Measurements from ENCODE around the gene XDH.

The XDH gene

GRCh38 chr2:31414601-31415241 is at the start of gene XDH:
Gene XDH, minus strand, starts transcription at chr2:31414742. Its CDS starts 76 bp downstream, at chr2:31414666.
- no peak for DNase-seq (ENCODE audit: low read depth)

DNA sequence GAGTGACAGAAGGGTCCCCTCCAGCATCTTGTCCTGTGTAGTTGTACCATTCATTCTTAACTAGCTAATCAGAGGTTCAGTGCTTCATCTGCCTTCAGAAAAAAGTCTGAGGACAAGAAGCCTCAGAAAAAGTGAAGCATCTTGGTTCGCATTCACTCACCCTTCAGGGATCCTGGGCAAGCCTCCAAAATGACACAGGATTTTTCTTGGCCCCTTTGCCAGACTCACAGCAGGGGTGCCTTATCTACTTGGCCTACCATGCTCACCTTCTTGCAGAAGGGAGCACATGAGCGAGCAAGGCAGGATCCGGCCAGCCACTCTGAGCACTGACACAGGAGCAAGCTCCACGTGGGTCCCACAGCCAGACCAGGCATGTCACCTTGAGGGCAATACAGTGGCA is 43.1 kb upstream of the XDH start:
- DNase-seq (ENCODE audit: low read depth), result no peak

DNA sequence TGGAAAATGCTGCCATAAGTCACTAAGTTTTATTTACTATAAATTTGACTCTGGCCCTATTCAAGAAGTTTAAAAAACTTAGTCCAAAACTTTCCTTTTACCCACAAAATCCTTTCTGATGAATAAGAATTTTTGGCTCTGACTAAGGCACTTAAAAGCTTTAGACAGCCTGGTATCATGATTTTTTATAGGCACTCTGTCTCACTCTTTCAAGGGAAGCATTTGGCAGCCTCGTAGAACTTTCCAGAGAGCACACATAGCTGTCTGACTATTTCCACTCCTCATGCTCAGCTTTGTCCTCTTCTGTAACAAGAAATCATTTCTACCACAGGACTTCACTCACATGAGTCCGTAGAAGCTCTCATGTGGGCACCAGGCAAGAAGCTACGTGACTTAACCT is 32.3 kb upstream of the XDH start:
- DNase-seq (ENCODE audit: low read depth), result no peak

DNA sequence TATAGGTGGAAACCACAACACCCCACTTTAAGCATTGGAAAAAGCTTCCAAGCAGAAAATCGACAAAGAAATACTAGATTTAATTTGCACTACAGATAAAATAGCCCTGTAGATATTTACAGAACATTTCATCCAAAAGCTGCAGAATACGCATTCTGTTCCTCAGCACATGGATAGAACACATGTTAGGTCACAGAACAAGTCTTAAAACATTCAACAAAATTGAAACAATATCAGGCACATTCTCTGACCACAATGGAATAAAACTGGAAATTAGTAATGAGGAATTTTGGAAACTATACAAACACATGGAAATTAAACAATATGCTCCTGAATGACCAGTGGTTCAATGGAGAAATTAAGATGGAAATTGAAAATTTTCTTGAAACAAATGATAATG is 27.8 kb upstream of the XDH start:
- no peak for DNase-seq (ENCODE audit: low read depth)

GRCh38 chr2:31440764-31441163 is 26.2 kb upstream of the XDH start:
- DNase-seq (ENCODE audit: low read depth), result no peak

DNA sequence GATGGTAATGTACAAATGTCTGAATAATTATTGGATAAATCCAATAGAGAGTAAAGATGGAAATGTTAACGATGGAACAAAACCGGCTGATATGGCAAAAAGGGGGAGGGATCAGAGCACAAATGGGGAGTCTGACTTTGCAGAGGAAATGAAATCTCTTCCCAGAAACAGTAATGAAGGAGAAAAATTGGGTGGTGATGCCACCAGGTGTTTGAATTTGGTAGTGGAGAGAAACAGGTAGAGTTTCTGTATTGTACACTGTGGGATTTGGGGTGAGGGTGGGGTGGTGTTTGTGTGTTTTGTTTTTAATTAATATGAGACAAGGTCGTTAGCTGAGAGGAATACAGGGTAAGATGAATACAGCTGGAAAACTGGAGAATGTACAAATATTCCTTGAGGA is 20.4 kb upstream of the XDH start:
- no peak for DNase-seq (ENCODE audit: low read depth)

- no peak for DNase-seq (ENCODE audit: low read depth)
Observed at GRCh38 chr2:31433541-31433940, 19.0 kb upstream of the XDH start.

GRCh38 chr2:31430439-31431165 is 16.1 kb upstream of the XDH start:
- DNase-seq (ENCODE audit: low read depth), result no peak

GRCh38 chr2:31429759-31430438 is 15.4 kb upstream of the XDH start:
- DNase-seq (ENCODE audit: low read depth), result peak; percentile 17

DNA sequence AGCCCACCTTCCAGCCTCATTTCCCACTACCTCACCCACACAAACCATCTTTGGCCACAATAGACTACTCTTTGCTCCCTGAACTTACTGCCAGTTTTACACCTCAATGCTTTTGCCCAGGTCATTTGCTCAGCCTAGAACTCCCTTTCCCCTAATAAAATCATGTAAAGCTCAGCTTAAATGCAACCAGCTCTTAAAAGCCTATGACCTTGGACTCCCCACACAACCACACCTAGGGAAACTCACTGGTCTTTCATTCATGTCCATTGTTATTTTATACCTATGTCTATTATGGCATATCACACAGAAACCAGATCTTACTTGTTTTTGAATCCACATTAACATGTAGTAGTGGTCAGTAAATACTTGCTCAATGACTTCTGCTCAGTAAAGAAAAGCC is 14.5 kb upstream of the XDH start:
- no peak for DNase-seq (ENCODE audit: low read depth)

DNA sequence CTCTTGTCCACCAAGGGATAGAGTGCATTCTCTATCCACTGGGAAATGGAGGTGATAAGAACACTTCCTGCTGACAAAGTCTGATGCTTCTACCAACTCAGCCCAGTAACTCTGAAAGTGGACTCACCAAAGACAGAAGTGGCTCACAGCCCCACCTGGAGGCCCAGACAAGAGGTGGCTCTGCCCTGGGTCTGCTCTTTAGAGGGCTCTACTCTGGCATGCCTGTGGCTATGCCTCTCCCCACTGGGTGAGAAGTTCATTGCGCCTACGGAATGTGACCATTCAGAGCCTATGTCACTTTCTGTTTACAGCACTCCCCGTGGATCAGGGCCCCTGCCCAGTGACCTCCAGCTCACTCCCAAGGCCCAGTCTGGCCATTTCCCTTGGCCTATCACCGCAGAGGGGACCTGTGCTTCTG is 13.5 kb upstream of the XDH start:
- no peak for DNase-seq (ENCODE audit: low read depth)

DNA sequence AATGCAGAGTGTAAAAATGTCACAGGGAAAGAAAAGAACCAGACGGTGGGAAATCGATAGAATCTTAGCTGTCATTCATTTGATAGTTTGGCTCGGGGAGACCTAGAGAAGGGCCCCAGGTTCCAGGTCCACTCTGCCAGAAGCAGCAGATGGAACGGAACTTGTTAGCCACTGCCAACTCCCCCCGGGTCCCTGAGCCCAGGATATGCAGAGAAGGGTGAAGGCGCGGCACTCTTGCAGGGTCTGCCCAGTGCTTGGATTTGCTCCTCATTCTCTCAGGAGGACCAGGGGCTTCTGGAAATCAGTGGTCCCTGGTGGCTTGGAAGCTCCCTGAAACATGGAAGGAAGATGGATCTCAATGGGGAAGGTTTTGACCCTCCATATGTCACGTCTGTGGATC is 11.6 kb upstream of the XDH start:
- no peak for DNase-seq (ENCODE audit: low read depth)

- no peak for DNase-seq (ENCODE audit: low read depth)
Observed at GRCh38 chr2:31421634-31422033, 7.1 kb upstream of the XDH start.

DNA sequence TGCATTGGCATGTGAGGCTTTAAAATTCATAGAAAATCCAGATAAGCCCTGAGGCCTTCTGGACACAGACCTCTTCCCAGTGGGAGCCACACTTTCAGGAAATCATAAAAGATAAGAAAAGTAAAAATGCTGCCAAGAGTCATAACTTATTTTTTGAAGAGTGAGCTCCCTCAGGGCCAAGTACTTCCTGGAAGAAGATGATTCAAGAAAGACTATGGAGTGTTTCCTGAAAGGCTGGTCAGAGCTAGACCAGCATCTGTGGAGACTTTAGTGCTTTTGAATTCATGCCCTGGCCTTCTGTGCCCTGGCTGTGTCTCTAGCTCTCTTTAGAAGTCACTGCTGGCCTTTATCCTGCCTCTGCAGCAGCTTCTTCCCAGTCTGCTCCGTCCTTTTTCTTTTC is 6.4 kb upstream of the XDH start:
- no peak for DNase-seq (ENCODE audit: low read depth)

GRCh38 chr2:31419386-31419785 is 4.8 kb upstream of the XDH start:
- DNase-seq (ENCODE audit: low read depth), result no peak

- no peak for DNase-seq (ENCODE audit: low read depth)
Observed at GRCh38 chr2:31415421-31415820, 879 bp upstream of the XDH start.

- no peak for DNase-seq (ENCODE audit: low read depth)
Observed at GRCh38 chr2:31413862-31414550, 536 bp downstream of the XDH start.

- no peak for DNase-seq (ENCODE audit: low read depth)
Observed at GRCh38 chr2:31413025-31413424, 1.5 kb downstream of the XDH start.

GRCh38 chr2:31411771-31412170 is 2.8 kb downstream of the XDH start:
- no peak for DNase-seq (ENCODE audit: low read depth)

GRCh38 chr2:31406593-31407385 is 7.8 kb downstream of the XDH start:
- no peak for DNase-seq (ENCODE audit: low read depth)

- DNase-seq (ENCODE audit: low read depth), result no peak
Observed at GRCh38 chr2:31404827-31405226, 9.7 kb downstream of the XDH start.

- DNase-seq (ENCODE audit: low read depth), result no peak
Observed at GRCh38 chr2:31404302-31404701, 10.2 kb downstream of the XDH start.

Measured in activated T-cell treated with anti-CD3 and anti-CD28 coated beads for 48 hours (primary cell).